GM21526 (cell line): ENCODE measurements around the gene CBARP.
"Not testable (repeated sequence)": the region's sequence is repeated elsewhere in the genome, so short reads cannot be mapped to it uniquely, and the experiment has no call there.

Source experiments
- ATAC-seq: cut with Tn5 transposase; IDR thresholded peaks from one replicate; pipeline ENCODE4 v1.9.1; 2021; ENCODE audit warnings: moderate library complexity; ENCODE audit not compliant: unreplicated experiment, low FRiP score

The CBARP gene

DNA sequence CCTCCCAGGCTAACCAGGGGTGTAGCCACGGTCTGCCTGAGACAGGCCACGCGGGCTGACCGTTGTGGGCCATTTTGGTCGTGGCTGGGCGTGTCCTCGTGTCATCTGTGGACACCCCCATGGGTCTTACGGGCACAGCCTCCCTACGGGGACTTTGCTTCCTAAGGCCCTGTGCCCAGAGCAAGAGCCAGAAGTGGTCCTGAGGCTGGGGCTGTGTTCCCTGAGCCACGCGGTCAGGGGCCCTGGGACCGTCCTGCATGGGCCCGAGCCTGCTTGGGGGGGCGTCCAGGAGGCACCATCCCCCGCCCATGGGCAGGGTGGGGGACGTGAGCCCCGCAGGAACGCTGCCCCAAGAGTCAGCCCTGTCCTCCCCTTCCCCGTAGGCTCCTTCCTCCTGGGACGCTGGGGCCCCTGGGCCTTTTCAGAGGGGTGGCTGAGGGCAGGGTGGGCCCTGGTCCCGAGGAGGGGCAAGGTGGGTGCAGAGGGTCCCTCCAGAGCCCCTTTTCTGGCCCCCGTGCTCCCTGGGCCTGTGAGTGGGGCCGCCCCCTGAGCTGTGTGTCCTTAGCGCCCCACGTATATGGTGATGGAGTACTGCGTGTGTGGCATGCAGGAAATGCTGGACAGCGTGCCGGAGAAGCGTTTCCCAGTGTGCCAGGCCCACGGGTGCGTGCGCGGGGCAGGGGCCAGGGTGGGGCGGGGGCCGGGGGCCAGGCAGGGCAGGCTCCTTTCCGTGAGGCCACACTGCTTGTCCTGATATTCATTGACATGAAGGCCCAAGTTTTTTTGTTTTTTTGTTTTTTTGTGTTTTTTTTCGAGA, 18.8 kb downstream of the CBARP start:
- ATAC-seq = no peak

DNA sequence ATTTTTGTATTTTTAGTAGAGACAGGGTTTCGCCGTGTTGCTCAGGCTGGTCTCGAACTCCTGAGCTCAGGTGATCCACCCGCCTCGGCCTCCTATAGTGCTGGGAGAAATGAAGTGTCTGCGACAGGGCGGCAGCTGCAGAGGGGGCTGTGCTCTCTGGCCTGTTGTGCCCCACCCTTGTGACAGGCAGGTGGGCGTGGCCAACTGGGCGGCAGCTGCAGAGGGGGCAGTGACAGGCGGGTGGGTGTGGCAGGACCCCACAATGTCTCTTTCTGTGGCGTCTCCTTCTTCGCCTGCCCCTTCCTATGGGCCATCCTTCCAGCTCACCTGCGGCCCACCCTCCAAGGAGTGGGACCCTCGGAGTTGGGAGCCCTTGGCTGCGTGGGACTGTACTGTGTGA, 20.4 kb downstream of the CBARP start:
- no peak for ATAC-seq

- no peak for ATAC-seq
Observed at GRCh38 chr19:1216756-1217155, 21.0 kb downstream of the CBARP start.

GRCh38 chr19:1214862-1215731, 22.7 kb downstream of the CBARP start:
- ATAC-seq = no peak

DNA sequence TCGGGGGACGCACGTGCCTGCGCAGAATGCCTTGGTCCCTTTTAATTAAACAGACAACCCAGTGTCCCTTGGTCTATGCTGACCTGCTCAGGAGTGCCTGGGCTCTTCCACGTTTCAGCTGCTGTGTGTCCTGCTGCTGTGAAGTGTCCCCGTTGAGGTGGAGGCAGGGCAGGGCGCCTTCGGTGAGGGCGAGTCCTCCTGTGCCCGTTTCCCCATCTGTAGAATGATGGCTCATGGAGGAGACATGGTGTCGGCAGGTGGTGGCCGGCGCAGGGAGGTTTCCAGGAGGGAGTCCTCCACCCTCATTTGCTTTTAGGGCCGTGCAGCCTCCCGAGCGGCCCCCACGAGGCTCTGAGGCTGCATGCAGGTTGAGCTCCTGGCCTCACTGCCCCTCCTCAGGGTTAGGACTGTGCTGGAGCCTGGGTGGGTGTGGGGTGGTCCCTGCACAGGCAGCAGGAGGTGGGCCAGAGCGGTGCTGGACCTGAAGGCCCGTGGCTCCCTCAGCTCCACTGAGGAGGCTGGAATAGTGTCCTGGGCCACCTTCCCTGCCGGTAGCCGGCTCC, 23.4 kb downstream of the CBARP start:
- ATAC-seq = no peak

DNA sequence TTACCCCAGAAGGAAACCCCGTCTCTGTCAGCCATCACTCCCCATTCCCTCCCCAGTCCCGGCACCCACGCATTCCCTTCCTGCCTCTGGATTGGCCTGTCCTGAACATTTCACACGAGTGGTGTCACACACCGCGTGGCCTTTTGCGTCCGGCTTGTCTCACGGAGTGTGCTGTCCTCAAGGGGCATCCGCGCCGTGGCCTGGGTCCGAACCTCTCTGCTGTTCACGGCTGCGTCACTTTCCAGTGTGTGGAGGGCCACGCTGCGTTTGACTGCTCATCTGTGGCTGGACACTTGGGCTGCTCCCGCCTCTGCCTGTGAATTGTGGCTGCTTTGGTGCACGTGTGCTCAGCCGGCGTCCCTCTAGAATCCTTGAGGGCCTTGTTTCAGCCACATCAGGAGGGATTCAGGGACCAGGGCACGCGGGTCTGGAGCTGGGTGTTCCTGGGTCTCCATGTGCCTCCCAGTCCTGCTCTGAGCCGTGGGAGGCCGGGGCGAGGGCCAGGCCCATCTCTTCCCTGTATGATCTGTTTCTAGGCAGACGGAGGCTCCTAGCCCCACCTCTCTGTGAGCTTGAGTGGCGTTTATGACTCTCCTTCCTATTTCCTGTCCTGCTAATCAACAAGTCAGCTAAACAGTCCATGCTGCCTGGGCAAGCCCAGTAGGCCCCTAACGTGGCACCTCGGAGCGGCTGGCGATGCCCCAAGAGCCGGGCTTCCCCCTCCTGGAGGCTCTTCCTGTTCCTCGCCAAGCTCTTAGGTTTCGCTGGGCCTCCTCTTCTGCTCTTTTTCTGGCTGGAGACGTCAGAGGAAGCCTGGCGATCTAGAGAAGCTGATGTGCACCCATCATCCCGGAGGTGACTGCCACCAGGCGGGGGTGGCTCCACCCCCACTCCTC, 24.2 kb downstream of the CBARP start:
- no peak for ATAC-seq

- ATAC-seq = no peak
Observed at GRCh38 chr19:1211494-1212234, 26.1 kb downstream of the CBARP start.

GRCh38 chr19:1210227-1210538, 27.6 kb downstream of the CBARP start:
- no peak for ATAC-seq

DNA sequence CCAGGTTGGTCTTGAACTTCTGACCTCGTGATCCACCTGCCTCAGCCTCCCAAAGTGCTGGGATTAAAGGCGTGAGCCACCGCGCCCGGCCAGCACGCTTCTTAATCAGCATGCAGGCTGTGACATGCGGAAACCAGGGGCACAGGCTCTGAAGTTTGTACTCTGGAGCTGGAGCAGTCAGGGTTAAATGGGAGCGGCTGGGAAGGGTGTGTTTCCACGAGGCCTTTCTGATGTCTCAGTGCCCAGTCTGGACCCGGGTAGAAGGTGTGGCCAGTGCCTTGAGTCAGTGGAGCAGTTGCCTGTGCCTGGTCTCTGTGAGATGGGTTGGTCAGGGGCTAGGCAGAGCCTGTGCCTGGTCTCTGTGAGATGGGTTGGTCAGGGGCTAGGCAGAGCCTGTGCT, 29.0 kb downstream of the CBARP start:
- ATAC-seq = not testable (repeated sequence)

- no peak for ATAC-seq
Observed at GRCh38 chr19:1206864-1207450, 30.8 kb downstream of the CBARP start.

DNA sequence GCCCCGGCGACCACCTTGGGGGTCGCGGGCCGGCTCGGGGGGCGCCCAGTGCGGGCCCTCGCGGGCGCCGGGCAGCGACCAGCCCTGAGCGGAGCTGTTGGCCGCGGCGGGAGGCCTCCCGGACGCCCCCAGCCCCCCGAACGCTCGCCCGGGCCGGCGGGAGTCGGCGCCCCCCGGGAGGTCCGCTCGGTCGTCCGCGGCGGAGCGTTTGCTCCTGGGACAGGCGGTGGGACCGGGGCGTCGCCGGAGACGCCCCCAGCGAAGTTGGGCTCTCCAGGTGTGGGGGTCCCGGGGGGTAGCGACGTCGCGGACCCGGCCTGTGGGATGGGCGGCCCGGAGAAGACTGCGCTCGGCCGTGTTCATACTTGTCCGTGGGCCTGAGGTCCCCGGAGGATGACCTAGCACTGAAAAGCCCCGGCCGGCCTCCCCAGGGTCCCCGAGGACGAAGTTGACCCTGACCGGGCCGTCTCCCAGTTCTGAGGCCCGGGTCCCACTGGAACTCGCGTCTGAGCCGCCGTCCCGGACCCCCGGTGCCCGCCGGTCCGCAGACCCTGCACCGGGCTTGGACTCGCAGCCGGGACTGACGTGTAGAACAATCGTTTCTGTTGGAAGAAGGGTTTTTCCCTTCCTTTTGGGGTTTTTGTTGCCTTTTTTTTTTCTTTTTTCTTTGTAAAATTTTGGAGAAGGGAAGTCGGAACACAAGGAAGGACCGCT, 31.5 kb downstream of the CBARP start:
- no peak for ATAC-seq

DNA sequence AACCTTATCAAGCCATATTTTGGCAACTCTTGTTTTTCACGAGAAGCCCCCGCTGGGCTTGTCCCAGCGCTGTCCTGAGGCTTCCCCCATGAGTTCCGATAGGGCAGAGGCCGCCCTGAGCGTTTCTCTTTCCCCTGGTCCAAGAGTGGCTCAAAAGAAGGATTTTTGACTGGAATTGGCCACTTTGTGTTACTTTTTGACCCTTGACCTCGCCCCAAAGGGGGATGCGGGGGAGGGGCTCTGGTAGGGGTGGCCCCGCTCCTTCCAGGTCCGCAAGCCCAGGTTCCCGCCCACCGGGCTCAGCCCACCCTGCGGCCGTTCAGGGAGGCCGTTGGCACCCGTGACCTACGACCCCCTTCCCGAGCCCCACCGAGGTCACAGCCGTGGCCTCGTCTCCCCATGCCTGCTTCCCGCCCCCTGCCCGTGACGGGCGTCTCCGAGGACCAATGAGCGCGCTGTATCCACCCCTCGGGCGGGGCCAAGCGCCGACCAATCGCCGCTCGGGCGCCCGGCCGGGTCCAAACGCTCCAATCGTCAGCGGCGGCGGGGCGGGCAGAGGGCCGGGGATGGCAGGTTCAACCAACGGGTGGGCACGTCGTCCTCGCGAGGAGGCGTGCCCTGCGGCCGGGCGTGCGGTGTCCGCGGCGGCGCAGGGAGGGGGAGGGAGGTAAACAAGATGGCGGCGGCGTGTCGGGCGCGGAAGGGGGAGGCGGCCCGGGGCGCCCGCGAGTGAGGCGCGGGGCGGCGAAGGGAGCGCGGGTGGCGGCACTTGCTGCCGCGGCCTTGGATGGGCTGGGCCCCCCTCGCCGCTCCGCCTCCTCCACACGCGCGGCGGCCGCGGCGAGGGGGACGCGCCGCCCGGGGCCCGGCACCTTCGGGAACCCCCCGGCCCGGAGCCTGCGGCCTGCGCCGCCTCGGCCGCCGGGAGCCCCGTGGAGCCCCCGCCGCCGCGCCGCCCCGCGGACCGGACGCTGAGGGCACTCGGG, 32.4 kb downstream of the CBARP start, which contains the start of gene STK11:
TSS of gene STK11 (plus strand) at position 665 of the 986 bp plus-strand sequence. CDS start 1,136 bp downstream, outside the sequence.
- peak; percentile 78 for ATAC-seq

- ATAC-seq = not testable (repeated sequence)
Observed at GRCh38 chr19:1200614-1201013, 37.2 kb downstream of the CBARP start.

GRCh38 chr19:1199531-1199930, 38.3 kb downstream of the CBARP start:
- ATAC-seq = no peak

GRCh38 chr19:1189419-1189818, 48.4 kb downstream of the CBARP start:
- ATAC-seq = no peak

- no peak for ATAC-seq
Observed at GRCh38 chr19:1183543-1184172, 54.1 kb downstream of the CBARP start.

DNA sequence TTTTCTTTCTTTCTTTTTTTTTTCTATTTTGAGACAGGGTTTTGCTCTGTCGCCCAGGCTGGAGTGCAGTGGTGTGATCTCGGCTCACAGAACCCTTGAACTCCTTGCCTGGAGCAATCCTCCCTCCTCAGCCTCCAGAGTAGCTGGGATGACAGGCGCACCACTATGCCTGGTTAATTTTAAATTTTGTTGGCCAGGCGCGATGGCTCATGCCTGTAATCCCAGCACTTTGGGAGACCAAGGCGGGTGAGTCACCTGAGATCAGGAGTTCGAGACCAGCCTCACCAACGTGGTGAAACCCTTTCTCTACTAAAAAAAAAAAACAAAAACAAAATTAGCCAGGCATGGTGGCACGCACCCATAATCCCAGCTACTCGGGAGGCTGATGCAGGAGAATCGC, 55.1 kb downstream of the CBARP start:
- no peak for ATAC-seq
